GM12874 (cell line): ENCODE results near the gene CERS2.

Source experiments
- TF ChIP-seq, protein P1 (sequence below): IDR thresholded peaks from 2 replicates; pipeline ENCODE4 v1.5.1; 2011; ENCODE audit warnings: low read depth, mild to moderate bottlenecking, control low read depth, low read length, moderate library complexity; ENCODE audit not compliant: insufficient read depth

The CERS2 gene

DNA sequence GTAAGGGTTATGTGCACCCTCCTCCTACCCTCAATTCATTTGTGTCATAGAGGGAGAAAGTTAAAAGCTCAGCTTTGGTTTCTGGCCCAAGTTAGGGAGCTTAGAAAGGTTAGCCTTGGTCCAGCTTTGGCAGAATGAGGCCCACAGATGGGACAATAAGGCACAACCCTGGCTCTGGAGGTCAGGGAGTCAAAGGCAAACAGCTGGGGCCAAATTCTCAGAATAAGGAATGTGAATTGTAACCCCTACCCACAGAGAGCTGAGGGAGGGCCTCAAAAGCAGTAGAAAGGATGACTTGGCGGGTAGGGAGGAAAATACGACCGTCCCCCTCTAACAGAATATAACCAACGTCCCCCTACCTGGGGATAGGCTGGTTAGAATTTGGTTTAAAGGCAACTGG, 9.0 kb downstream of the CERS2 start:
- TF ChIP-seq, protein P1, sequence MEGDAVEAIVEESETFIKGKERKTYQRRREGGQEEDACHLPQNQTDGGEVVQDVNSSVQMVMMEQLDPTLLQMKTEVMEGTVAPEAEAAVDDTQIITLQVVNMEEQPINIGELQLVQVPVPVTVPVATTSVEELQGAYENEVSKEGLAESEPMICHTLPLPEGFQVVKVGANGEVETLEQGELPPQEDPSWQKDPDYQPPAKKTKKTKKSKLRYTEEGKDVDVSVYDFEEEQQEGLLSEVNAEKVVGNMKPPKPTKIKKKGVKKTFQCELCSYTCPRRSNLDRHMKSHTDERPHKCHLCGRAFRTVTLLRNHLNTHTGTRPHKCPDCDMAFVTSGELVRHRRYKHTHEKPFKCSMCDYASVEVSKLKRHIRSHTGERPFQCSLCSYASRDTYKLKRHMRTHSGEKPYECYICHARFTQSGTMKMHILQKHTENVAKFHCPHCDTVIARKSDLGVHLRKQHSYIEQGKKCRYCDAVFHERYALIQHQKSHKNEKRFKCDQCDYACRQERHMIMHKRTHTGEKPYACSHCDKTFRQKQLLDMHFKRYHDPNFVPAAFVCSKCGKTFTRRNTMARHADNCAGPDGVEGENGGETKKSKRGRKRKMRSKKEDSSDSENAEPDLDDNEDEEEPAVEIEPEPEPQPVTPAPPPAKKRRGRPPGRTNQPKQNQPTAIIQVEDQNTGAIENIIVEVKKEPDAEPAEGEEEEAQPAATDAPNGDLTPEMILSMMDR, result no peak

DNA sequence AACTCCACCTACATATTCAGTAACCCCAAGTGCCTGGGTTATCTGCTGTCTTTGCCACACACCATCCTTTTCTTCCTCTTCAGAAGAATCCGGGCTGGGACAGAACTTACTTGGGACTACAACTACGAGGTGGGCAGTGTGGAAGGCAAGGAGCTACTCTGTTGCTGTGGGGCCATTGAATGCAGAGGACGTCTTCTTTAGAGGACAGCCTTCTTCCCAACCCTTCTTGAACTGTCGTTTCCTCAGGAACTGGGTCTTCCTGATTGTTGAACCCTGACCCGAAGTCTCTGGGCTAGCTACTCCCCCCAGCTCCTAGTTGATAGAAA, 10.5 kb downstream of the CERS2 start:
- TF ChIP-seq, protein P1, result no peak

DNA sequence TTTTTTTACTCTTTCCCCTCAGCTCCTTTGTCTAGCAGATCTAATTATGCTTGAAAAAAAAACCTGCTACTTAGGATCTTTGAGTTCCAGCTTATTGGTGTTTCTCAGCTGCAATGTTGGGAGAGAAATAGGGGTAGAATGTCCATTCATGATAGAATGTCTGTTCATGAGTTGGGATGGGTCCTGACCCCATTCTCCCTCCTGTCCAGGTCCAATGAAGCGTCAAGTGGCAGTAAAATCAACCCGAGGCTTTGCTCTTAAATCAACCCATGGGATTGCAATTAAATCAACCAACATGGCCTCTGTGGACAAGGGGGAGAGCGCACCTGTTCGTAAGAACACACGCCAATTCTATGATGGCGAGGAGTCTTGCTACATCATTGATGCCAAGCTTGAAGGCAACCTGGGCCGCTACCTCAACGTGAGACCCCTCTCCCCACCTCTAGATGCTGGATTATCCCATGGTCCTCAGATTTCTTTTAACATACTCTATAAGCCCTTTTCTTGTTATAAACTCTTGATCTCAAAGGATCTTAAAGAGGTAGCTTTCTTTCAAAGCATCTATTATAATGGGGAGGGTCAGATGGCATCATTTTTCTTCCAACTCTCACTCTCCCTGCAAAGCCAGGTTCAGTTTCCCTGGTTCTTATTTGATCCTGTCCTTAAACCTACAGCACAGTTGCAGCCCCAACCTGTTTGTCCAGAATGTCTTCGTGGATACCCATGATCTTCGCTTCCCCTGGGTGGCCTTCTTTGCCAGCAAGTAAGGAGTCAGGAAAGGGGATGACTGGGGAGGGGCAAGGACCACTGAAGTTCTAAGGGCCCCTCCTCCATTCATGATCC, 11.1 kb downstream of the CERS2 start:
- TF ChIP-seq, protein P1, result no peak

DNA sequence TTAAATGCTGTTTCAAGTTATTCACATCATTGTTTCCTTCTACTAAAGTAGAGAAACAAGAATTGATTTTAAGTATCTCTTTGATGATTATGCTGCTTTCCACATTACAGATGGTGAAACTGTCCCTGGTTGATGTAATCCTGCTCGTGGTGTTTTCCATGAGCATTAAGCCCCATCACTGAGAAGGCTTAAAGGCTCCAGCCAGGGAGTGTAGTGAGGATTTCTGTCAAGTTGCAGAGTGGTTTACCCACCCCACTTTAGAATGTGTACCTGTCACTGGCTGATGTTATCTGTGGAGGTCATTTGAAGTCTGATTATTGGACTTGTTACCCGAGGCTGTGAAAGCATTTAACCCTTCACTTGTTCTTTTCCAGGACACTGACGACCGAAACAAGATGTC, 12.9 kb downstream of the CERS2 start:
- TF ChIP-seq, protein P1, result no peak

DNA sequence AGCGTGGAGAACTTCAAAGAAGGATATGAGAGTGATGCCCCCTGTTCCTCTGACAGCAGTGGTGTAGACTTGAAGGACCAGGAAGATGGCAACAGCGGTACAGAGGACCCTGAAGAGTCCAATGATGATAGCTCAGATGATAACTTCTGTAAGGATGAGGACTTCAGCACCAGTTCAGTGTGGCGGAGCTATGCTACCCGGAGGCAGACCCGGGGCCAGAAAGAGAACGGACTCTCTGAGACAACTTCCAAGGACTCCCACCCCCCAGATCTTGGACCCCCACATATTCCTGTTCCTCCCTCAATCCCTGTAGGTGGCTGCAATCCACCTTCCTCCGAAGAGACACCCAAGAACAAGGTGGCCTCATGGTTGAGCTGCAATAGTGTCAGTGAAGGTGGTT, 14.0 kb downstream of the CERS2 start:
- TF ChIP-seq, protein P1, result no peak

DNA sequence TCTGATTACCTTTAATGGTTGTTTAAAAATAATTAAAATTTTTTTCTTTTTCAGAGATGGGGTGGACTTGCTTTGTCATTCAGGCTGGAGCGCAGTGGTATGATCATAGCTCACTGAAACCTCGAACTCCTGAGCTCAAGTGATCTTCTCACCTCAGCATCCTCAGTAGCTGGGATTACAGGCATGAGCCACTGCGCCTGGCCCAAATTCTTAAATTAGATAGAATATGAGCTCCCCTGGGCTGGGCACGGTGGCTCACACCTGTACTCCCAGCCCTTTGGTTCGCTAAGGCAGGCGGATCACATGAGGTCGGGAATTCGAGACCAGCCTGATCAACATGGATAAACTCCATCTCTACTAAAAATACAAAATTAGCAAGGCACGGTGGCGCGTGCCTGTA, 17.0 kb downstream of the CERS2 start:
- TF ChIP-seq, protein P1, result no peak

DNA sequence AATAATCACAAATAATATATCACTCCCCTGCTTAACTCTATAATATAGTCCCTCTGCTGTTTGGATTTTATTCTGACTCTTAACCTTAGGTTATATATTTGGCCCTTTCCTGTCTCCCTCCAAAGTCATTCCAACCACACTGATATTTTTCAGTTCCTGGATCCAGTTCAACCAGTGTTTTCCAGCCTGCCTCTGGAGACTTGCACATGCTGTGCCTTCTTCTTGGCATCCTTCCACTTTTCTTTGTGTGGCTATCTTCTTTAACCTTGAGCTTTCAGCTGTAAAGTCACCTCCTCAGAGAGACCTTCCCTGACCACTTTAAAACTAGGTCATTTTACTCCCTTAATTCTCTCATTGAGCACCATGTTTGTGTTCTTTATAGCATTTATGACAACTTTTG, 19.4 kb downstream of the CERS2 start:
- TF ChIP-seq, protein P1, result no peak
